ENCODE data around the gene ZNF385B. TPM values are rescaled to one million over a fixed set of nuclear protein-coding genes. Genes with fewer than 3 reads are reported as not detected.

The ZNF385B gene
- total RNA-seq, 4 donors from 2014 or later = 0.74 to 4.6 (median 0.82) TPM; not detected in 1

DNA sequence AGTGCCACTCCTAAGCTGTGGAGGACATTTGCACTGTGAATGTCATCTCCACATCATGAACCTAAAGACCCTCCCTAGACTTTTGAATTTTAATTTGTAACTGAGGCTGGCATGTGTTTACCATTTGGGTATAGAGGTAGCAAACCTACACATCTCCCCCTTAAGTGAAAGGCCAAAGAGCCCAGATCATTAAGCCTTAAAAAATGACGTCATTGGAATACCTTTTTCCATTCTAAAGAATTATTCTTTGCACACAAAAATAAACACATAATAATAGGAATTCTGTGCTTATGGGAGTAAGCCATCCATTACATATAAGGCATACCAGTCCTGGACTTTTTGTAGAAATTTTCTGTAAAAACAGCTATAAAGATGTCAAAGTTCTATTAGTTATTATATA lies 38.9 kb downstream of the ZNF385B start:
- TF ChIP-seq, protein P1, sequence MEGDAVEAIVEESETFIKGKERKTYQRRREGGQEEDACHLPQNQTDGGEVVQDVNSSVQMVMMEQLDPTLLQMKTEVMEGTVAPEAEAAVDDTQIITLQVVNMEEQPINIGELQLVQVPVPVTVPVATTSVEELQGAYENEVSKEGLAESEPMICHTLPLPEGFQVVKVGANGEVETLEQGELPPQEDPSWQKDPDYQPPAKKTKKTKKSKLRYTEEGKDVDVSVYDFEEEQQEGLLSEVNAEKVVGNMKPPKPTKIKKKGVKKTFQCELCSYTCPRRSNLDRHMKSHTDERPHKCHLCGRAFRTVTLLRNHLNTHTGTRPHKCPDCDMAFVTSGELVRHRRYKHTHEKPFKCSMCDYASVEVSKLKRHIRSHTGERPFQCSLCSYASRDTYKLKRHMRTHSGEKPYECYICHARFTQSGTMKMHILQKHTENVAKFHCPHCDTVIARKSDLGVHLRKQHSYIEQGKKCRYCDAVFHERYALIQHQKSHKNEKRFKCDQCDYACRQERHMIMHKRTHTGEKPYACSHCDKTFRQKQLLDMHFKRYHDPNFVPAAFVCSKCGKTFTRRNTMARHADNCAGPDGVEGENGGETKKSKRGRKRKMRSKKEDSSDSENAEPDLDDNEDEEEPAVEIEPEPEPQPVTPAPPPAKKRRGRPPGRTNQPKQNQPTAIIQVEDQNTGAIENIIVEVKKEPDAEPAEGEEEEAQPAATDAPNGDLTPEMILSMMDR (IDR thresholded peaks at IDR 0.05) = no peak
- ATAC-seq (ENCODE audit: low FRiP score) (no peak), DNase-seq (ENCODE audit: low spot score) (no peak)

DNA sequence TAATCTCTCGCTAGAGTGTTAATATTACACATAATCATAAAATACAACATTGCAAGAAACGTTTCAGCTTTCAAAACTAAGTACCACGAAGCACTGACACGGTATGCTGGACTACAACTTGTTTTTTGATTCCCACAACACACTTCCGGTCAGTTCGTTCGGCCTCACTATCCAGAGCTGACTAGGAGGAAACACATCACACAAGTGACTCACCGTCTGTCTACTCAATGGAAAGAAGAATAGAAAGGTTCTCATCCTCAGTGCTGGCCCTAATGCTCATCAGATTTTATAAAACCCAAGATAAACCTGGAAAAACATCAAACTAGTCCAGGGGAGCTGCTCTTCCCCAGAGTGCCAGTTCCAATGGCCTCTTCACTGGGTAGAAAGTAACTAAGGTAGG lies 42.9 kb downstream of the ZNF385B start:
- no peak for ATAC-seq (ENCODE audit: low FRiP score)
- no peak for DNase-seq (ENCODE audit: low spot score)
- TF ChIP-seq, protein P1 (IDR thresholded peaks at IDR 0.05) = no peak

DNA sequence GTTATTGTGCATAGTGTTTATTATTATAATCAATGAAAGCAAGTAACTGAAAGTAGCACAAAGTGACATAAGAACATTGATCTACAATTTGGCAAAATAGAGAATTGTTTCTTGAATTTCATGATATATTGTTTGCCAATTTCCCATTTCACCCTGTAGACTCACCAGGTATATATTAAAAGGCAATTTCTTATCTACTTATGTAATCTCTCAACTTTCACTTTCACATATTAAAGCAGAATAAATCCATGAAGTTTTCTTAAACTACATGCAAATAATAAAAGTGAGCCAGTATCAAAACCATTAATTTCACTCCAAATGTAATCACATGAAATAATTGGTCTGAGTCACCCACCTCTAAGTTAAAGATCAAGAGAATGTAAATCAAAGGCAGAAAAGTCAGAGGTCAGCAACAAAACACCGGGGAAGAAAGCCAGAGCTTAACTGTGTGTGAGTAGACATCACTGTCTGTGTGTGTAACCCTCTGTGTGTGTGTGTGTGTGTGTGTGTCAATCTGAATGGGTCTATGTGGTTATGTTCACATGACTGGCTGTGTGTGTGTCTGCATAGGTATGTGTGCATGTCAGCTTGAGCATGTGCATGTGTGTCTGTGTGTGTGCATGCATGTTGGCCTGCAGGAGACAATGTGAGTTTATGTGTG lies 44.1 kb downstream of the ZNF385B start:
- no peak for ATAC-seq (ENCODE audit: low FRiP score)
- TF ChIP-seq, protein P1 (IDR thresholded peaks at IDR 0.05) = no peak
- DNase-seq (ENCODE audit: low spot score) = no peak

DNA sequence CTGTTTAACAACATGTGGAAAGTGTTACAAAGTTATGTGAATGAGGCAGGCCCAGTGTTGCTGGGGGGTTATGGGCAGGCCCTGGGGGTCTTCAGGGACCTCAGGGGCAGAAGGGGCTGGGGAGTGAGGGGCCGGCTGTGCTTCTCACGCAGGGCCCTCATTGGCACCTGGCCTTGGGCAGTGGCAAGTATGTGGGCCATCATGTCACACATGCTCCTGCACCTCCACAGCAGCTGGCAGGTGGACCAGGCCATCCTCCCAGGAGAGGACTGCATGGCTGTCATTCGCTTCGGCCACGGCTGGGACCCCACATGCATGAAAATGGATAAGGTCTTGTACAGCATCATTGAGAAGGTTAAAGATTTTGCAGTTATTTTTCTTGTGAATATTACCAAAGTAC lies 47.4 kb downstream of the ZNF385B start:
- ATAC-seq (ENCODE audit: low FRiP score) = no peak
- TF ChIP-seq, protein P1 (IDR thresholded peaks at IDR 0.05) = no peak
- no peak for DNase-seq (ENCODE audit: low spot score)

DNA sequence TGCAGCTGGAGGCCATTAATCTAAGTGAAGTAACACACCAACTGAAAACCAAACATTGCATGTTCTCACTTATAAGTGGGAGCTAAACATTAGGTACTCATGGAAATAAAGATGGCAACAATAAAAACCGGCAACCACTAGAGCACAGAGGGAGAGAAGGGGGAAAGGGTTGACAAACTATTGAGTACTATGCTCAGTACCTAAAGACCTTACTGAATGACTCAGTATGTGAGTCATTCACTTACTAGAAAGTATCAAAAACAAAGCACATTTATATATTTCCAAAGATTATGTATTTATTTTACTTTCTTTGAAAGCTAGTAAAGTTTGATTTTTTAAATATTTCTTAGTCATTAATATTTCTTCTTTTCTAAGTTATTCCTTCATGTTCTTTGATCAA lies 48.9 kb downstream of the ZNF385B start:
- ATAC-seq (ENCODE audit: low FRiP score) = no peak
- TF ChIP-seq, protein P1 (IDR thresholded peaks at IDR 0.05) = no peak
- DNase-seq (ENCODE audit: low spot score) = no peak

DNA sequence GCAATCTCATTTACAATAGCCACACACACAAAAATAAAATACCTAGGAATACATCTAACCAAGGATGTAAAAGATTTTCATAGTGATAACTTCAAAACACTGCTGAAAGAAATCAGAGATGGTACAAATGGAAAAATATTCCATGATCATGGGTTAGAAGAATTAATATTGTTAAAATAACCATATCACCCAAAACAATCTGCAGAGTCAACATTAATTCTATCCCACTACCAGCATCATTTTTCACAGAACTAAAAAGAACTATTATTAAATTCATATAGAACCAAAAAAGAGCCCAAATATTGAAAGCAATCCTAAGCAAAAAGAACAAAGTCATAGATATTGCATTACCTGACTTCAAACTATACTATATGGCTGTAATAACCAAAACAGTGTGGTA lies 50.4 kb downstream of the ZNF385B start:
- DNase-seq (ENCODE audit: low spot score) (no peak), ATAC-seq (ENCODE audit: low FRiP score) (no peak)
- TF ChIP-seq, protein P1 (IDR thresholded peaks at IDR 0.05) = no peak

DNA sequence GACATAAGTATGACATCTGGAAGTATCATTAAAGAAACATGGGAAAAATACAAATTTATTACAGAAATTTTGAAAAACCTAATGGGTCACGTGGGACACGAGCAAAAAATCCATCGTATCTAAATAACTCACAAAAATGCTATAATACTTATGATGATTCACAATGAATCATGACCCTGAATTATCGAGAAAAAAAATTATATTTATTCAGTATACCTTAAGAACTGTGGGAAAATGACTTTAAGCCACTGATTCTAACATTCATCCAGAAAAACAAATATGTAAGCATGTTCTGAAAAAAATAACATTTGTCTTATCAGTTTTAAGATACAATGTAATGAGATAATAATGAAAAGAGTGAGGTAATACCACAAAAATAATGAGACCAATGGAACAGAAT lies 51.8 kb downstream of the ZNF385B start:
- DNase-seq (ENCODE audit: low spot score) = no peak
- ATAC-seq (ENCODE audit: low FRiP score) = no peak
- TF ChIP-seq, protein P1 (IDR thresholded peaks at IDR 0.05) = no peak

Data from omental fat pad (tissue), 4 donors.